ENCODE results near the gene MCEE.

The MCEE gene

DNA sequence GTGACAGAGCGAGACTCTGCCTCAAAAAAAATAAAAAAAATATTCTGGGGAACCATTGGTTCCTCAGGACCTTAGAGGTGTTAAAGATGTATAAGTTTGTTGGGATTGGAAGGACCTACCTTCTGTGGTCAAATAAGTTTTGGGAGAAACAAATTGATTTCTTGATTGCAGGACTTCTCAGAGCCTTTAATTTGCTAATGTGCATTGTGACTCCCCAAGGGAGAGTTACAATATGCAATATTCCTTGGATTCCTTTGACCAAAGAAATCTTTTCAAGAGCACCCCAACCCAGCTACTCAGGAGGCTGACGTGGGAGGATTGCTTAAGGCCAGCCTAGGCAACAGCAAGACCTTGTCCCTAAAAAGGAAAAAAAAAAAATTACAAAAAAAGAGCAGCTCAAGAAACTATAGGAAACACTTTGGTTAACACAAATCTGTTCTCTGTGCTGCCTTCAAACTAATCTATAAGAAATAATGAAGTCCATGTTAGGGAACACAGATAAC, 55.1 kb downstream of the MCEE start:
- no peak for DNase-seq

GRCh38 chr2:71073475-71073874, 56.6 kb downstream of the MCEE start:
- DNase-seq = no peak

DNA sequence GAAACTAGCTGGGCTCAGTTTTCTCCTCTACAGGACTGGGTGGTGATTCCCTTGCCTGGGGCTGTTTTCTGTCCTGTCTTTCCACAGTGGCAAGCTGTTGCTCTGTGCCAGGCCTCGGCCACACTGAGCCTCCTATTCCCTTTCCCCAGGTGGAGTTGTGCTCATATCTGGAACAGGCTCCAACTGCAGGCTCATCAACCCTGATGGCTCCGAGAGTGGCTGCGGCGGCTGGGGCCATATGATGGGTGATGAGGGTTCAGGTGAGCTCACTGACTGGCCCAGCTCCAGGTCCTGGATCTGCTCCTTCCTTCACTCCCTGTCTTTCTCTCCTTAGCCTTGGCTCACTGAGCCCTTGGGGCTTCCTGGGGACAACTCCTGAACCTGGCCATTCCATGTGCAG, 57.5 kb downstream of the MCEE start:
- no peak for DNase-seq

GRCh38 chr2:71071681-71072398, 58.2 kb downstream of the MCEE start:
- DNase-seq = no peak

GRCh38 chr2:71070294-71071093, 59.5 kb downstream of the MCEE start:
- DNase-seq = no peak

DNA sequence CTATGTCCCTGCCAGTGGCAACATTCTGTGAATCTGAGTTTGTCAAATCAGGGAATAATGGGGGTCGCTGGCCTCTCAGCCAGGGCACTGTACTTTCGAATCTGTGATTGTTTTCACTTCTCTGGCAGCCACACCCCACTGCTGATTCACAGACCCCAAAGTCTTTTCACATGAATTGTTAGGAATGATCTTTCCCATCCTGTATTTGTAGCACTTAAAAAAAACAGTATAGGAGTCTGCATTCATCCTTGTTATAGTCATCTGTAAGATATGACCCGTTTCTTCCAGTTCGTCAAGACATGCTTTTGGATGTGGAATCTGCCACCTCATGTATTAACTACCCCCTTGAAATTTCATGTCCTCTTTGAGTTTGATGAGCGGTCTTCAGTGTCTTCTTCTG, 60.7 kb downstream of the MCEE start:
- DNase-seq = no peak

DNA sequence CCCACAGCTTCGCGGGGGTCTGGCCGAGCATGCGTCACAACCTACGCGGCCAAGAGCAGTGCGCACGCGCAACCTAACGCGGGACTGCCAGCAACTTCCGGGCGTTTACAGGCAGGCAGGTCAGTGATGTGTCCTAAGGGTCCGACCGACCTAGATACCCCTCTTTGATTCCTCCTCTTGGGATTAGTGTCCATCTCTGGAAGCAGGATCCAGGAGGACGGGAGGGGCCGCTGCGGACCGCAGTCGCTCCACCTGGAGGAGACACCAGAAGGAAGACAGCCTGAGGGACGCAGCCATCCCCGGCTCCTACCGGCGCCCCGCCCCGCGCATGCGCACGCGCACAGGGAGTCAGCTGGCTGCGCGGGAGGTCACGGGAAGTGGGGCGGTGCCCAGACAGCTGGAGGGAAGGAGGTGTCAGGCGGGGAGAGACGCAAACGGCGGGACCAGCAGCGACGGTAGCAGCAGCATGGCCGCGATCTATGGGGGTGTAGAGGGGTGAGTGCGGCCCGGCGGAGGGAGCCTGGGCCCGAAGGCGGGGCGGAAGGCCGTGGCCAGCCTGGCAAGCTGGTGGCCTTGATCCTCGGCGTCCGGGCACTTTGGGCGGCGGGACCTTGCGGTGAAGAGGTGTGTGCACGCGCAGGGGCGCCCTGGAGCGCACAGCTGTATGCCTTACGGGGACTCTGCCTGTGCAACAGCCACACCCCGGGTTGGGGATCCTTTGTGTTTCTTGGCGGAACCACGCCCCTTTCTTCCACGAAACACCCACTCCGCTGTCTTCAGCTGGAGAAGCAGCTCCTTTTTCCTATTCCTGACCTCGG, 61.6 kb downstream of the MCEE start, which contains the start of gene NAGK:
TSS of gene NAGK (plus strand) at position 431 of the 818 bp plus-strand sequence. CDS start at position 467, 36 bp downstream.
- peak; percentile 86 for DNase-seq

DNA sequence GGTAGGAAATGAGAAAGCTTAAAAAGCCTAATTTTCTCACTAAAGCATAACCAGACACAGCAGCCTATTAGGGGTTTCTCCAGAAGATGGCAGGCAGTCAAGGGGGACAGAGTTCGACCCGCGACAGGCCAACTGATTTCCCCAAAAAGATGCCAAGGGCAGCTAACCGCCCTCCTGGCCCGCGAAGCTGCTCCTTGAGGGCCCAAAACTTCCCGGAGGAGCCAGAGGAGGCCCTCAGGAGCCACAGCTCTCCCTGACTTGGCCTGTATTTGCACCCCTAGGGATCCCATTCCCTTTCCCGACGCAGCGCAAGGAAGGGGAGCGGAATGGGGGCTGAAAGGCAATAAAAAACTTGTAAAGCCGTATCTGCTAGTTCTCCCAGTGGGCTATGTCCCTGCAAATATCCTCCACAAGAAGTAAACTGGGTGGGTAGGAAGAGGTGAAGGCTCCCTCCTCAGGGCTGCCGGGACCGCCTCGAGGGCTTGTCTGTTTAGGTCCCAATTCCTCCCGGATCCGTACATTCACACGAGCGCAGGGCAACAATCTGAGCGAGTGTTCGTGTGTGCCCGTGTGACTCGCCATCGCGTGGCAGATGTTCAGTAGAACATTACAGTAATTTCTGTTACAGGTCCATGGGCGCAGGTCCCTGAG, 62.3 kb downstream of the MCEE start:
- no peak for DNase-seq

DNA sequence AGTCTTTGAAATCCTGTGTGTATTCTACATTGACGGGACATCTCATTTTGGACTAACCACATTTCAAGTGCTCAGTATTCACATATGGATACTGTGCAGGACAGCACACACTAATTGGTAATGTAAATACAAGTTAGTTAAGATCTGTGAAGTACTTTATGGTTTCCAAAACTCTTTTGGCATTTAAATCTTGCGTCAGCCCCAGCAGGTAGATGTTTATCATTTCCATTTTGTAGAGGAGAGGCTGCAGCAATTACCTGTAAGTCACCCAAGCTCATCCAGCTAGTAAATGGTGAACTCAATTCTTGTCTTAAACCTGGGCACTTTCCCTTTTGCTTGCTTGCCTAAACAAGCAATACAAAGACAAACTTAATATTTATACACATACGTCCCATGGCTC, 63.2 kb downstream of the MCEE start:
- DNase-seq = no peak

DNA sequence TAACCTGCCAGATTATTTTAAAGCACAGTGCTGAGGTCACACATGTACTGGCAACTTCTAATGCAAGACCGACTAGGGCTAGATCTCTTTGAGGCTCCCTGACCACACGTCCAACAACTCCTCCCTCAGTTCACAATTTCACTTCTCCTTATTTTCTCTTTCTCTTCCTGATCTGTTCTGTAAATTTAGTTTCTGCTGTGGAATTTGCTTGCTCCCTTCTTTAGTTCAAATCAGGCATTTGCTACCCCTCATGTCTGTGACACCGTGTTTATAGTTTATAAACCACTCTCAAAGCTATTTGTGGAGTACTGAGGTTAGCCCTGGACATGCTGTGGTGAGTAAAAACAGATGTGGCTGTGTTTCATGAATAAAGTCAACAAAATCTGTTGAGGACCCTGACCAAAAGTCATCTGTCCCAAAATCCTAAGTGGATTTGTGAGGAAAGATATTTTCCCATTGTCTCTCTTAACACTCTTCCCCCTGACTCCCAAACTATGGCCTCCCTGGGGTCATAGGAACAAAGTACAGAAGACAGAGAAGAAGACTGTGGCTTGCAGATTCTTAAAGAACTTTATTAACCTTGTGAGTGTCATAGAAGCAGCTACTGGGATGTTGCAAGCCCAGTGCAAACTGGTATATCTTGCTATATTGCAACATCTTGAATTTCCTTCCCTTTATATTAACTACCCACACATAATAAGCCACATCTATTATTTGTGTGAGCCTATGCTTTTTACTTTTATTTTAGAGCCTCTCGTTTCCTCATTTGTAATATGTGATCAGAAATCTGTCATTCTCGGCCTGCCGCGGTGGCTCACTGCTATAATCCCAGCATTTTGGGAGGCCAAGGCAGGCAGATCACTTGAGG, 65.0 kb downstream of the MCEE start:
- no peak for DNase-seq

DNA sequence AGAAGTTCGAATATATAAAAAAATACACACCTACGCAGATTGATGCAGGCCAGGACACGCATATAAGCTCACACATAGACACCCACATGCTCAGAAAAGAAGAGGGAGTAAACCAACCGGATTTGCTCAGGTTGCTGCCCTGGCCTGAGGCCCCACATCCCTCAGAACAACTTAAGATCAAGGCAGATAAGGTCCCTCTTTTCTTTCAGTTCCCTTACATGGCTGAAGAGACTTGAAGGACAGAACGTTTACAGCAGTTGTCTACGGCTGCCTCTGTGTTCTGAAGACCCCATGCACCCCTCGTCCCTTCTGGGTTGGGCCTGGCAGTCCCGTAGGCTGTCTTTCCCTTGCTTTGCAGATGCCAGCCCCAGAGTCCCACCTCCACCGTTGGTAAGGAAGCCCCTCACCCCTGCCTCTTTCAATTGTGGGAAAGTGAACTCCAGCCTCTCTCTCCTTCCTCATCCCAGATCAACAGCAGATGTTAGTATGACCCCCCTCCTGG, 65.9 kb downstream of the MCEE start:
- DNase-seq = no peak

- no peak for DNase-seq
These were observed 66.8 kb downstream of the MCEE start for GRCh38 chr2:71063216-71063615.

DNA sequence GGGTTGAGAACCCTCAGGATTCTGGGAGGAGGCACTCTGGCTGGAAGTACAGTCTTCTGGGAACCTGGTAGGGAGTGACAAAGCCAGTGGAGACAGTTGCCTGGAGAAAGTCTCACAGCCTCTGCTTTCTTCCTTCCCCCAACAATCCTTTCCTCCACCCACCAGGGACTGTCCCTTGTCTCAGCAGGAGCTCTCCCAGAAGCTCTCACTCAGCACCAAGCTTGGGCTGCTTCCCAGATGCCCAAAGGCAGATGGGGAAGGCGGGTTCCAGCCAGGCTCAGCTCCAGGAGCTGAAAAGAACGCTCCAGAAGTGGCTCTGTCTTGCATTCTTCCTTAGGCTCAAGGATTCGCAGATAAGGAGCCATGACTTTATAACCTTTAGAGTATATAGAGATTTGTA, 69.2 kb downstream of the MCEE start:
- DNase-seq = no peak

DNA sequence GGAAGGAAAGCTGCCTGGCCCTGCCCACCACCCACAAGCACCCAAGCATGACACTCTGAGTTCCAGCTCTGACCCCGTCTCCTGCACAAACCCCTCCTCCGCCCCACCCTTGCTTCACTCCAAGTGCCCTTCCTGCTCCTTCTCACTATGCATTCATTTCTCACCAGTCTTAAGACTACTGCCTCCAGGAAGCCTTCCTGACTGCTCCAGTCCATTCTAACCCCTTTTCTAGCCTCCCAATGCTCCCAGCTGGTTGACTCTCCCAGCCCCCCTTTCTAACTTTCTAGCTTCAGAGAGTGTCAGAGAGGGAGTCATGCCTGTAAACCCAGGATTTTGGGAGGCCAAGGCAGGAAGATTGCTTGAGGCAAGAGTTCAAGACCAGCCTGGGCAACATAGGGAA, 69.8 kb downstream of the MCEE start:
- no peak for DNase-seq

Measured in NCI-H748 treated with DMSO at 0.1 percent for 48 hours (cell line).